PC-3 (cell line): ENCODE measurements around the gene CEPT1. TPM values are rescaled to one million over a fixed set of nuclear protein-coding genes. Genes with fewer than 3 reads are reported as not detected.

ENCODE experiments used
- ATAC-seq: fragments of 200-7000 bp; cut with Tn5 transposase; 2 replicates; pipeline ENCODE4 v1.9.1; 2020; ENCODE audit warnings: mild to moderate bottlenecking, moderate library complexity
- BruUV-seq: library from RNA; stranded (reverse); fragments of 400-500 nt; replicated peaks from 2 replicates; lab custom pipeline; 2021; lab: Mats Ljungman, UMichigan
- CTCF ChIA-PET: fragments of 300-600 bp; sonication (Branson Sonifier 250); formaldehyde crosslinking; loops from one replicate; lab custom pipeline; 2022; ENCODE audit warnings: antibody characterized with exemption; lab: Charles Lee
- POLR2A ChIA-PET: fragments of 300-600 bp; sonication (Branson Sonifier 250); formaldehyde crosslinking; loops from one replicate; lab custom pipeline; 2022; ENCODE audit warnings: antibody characterized with exemption; ENCODE audit not compliant: unreplicated experiment; lab: Charles Lee
- DNase-seq: peaks from one replicate; pipeline ENCODE4 v3.0.0-alpha.2; 2015
- H2AFZ ChIP-seq: fragments of 300-600 bp; sonication (generic); 2 replicates; pipeline ENCODE4 v1.6.0; 2016; ENCODE audit warnings: antibody characterized with exemption, low read length
- H3F3A ChIP-seq: fragments of 300-600 bp; sonication (generic); one replicate; pipeline ENCODE4 v1.6.0; 2017; ENCODE audit warnings: antibody characterized with exemption, low read length, control low read depth, mild to moderate bottlenecking; ENCODE audit not compliant: unreplicated experiment
- H3K27ac ChIP-seq: fragments of 300-600 bp; sonication (generic); 2 replicates; pipeline ENCODE4 v1.5.1; 2016; ENCODE audit warnings: mild to moderate bottlenecking, low read length
- H3K27me3 ChIP-seq: fragments of 300-600 bp; sonication (generic); 2 replicates; pipeline ENCODE4 v1.6.1; 2016; ENCODE audit warnings: low read length, mixed read lengths
- H3K36me3 ChIP-seq: fragments of 300-600 bp; sonication (generic); 2 replicates; pipeline ENCODE4 v1.6.1; 2016; ENCODE audit warnings: low read depth, mixed run types, low read length, mixed read lengths
- H3K4me1 ChIP-seq: fragments of 300-600 bp; sonication (generic); 2 replicates; pipeline ENCODE4 v1.5.1; 2016; ENCODE audit warnings: low read length; ENCODE audit not compliant: insufficient read depth
- H3K4me2 ChIP-seq: fragments of 300-600 bp; sonication (generic); 2 replicates; pipeline ENCODE4 v1.6.0; 2016; ENCODE audit warnings: low read length
- H3K4me3 ChIP-seq: fragments of 300-600 bp; sonication (generic); 2 replicates; pipeline ENCODE4 v1.5.1; 2016; ENCODE audit warnings: mild to moderate bottlenecking, low read length, mixed read lengths
- H3K79me2 ChIP-seq: fragments of 300-600 bp; sonication (generic); 2 replicates; pipeline ENCODE4 v1.6.1; 2017; ENCODE audit warnings: low read length, mixed read lengths
- H3K9ac ChIP-seq: fragments of 300-600 bp; sonication (generic); 2 replicates; pipeline ENCODE4 v1.6.0; 2016; ENCODE audit warnings: mild to moderate bottlenecking, low read length
- H3K9me2 ChIP-seq: fragments of 300-600 bp; sonication (generic); replicated peaks from 2 replicates; pipeline ENCODE4 v1.6.1; 2016; ENCODE audit warnings: mixed run types, low read length, mixed read lengths
- H3K9me3 ChIP-seq: fragments of 300-600 bp; sonication (generic); 2 replicates; pipeline ENCODE4 v1.6.1; 2016; ENCODE audit warnings: low read length, mixed read lengths
- H4K20me1 ChIP-seq: fragments of 300-600 bp; sonication (generic); 2 replicates; pipeline ENCODE4 v1.6.1; 2016; ENCODE audit warnings: low read length, mixed read lengths
- EZH2 ChIP-seq: fragments of 300-600 bp; sonication (generic); IDR thresholded peaks from one replicate; pipeline ENCODE4 v1.6.1; 2017; ENCODE audit warnings: antibody characterized with exemption, mild to moderate bottlenecking, low read length; ENCODE audit not compliant: unreplicated experiment
- EZH2phosphoT487 ChIP-seq: fragments of 300-600 bp; sonication (generic); IDR thresholded peaks from 2 replicates; pipeline ENCODE4 v1.6.1; 2018; ENCODE audit warnings: mild to moderate bottlenecking, antibody characterized with exemption, low read length, borderline replicate concordance
- intact Hi-C: fragments of 100-400 bp; cut with micrococcal nuclease; formaldehyde crosslinking; loops from 2 replicates; pipeline ENCODE4 v1.9.0; 2023
- total RNA-seq: library from RNA; depleted of rRNA; stranded (reverse); fragments of >200 nt; gene quantifications from 2 replicates; pipeline ENCODE4 v1.2.3, GENCODE V29; 2014
- TF ChIP-seq, protein P1 (sequence below): fragments of 300-600 bp; sonication (generic); conservative IDR thresholded peaks from 2 replicates; pipeline ENCODE4 v1.5.1; 2017; ENCODE audit warnings: antibody characterized with exemption, low read depth, mild to moderate bottlenecking, low read length

The CEPT1 gene
- total RNA-seq, 1 experiment from 2014 or later = 20.6 TPM

DNA sequence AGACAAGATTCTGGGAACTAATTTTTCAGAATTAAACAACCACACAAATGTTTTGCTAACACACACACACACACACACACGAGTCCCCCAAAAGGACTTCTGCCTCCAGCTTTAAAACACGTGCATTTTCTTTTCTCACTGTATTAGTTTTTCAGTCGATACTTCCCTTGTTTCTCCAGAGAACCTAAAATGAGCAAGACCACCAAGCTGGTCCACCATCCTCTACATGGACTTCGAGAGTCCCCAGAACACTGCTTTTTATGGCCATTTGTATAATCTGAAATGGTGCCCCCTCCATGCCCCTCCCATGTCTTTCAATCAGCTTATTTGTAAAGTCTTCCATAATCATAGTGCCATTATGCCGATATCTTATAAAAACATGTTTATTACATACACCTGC, 76.7 kb downstream of the CEPT1 start:
- ChIA-PET POLR2A (no interaction called here), CTCF (no interaction called here)
- no TSS peak for BruUV-seq
- H2AFZ ChIP-seq = no peak overlapping the region
- H3K9me2 ChIP-seq = no peaks in the 10 kb centered on the region
- no peaks in the 10 kb centered on the region for H3K79me2 ChIP-seq
- intact Hi-C loops = no loop called here
- no peaks in the 10 kb centered on the region for H3K27me3 ChIP-seq
- no peaks in the 10 kb centered on the region for H4K20me1 ChIP-seq
- no peaks in the 10 kb centered on the region for H3F3A ChIP-seq
- H3K4me3 ChIP-seq = no peak overlapping the region
- H3K36me3 ChIP-seq = no peaks in the 10 kb centered on the region
- ATAC-seq = no peak
- H3K27ac ChIP-seq = no peak overlapping the region
- DNase-seq = no peak
- no peak overlapping the region for H3K4me2 ChIP-seq
- H3K4me1 ChIP-seq = peaks cover 4% of the 10 kb centered on the region
- TF ChIP-seq EZH2phosphoT487 (no peak), EZH2 (no peak)
- TF ChIP-seq, protein P1, sequence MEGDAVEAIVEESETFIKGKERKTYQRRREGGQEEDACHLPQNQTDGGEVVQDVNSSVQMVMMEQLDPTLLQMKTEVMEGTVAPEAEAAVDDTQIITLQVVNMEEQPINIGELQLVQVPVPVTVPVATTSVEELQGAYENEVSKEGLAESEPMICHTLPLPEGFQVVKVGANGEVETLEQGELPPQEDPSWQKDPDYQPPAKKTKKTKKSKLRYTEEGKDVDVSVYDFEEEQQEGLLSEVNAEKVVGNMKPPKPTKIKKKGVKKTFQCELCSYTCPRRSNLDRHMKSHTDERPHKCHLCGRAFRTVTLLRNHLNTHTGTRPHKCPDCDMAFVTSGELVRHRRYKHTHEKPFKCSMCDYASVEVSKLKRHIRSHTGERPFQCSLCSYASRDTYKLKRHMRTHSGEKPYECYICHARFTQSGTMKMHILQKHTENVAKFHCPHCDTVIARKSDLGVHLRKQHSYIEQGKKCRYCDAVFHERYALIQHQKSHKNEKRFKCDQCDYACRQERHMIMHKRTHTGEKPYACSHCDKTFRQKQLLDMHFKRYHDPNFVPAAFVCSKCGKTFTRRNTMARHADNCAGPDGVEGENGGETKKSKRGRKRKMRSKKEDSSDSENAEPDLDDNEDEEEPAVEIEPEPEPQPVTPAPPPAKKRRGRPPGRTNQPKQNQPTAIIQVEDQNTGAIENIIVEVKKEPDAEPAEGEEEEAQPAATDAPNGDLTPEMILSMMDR = no peak
- no peak overlapping the region for H3K9ac ChIP-seq
- no peaks in the 10 kb centered on the region for H3K9me3 ChIP-seq

DNA sequence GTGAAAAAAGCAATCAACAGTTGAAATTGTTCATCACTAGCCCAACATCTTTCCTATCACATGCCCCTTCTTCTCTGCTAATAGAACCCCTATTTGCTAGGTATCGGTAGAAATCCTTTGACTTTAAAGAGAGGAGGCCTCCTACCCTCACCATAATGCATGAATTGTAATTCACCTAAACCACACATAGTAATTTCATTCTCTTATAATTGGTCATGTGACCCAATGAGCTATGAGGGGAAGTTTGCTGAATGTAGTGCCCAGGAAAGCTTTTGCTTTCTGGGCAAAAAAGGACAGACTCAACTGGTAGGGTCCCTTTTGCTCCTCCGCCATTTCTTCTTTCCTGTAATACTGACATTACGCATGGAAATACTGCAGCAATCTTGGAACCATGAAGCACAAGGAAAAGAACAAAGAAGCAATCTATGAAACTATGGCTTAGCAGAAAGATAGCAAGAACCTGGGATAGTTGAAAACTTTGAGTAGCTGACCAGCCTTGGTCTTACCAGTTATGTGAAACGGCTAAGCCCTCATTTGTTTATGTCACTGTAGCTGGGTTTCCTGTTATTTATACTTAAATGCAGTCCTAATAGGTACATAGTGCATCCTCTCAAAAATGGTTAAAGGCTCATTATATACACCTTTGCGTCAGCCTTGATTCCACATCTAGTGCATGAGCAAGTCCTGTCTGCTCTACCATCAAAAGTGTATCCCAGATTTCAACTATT, 77.3 kb downstream of the CEPT1 start:
- Histone ChIP-seq H3K27ac (no peak overlapping the region), H3K79me2 (no peaks in the 10 kb centered on the region), H3K9me2 (no peaks in the 10 kb centered on the region), H3K4me3 (no peak overlapping the region), H3K9ac (no peak overlapping the region), H3K27me3 (no peaks in the 10 kb centered on the region), H3K4me2 (no peak overlapping the region), H3K36me3 (no peaks in the 10 kb centered on the region), H4K20me1 (no peaks in the 10 kb centered on the region), H3K9me3 (no peaks in the 10 kb centered on the region), H2AFZ (no peak overlapping the region), H3F3A (no peaks in the 10 kb centered on the region), H3K4me1 (peaks cover 9% of the 10 kb centered on the region)
- ATAC-seq = no peak
- TF ChIP-seq, protein P1 = no peak
- no peak for TF ChIP-seq EZH2phosphoT487
- no peak for TF ChIP-seq EZH2
- no TSS peak for BruUV-seq
- intact Hi-C loops = no loop called here
- CTCF ChIA-PET = no interaction called here
- no peak for DNase-seq
- POLR2A ChIA-PET = no interaction called here

DNA sequence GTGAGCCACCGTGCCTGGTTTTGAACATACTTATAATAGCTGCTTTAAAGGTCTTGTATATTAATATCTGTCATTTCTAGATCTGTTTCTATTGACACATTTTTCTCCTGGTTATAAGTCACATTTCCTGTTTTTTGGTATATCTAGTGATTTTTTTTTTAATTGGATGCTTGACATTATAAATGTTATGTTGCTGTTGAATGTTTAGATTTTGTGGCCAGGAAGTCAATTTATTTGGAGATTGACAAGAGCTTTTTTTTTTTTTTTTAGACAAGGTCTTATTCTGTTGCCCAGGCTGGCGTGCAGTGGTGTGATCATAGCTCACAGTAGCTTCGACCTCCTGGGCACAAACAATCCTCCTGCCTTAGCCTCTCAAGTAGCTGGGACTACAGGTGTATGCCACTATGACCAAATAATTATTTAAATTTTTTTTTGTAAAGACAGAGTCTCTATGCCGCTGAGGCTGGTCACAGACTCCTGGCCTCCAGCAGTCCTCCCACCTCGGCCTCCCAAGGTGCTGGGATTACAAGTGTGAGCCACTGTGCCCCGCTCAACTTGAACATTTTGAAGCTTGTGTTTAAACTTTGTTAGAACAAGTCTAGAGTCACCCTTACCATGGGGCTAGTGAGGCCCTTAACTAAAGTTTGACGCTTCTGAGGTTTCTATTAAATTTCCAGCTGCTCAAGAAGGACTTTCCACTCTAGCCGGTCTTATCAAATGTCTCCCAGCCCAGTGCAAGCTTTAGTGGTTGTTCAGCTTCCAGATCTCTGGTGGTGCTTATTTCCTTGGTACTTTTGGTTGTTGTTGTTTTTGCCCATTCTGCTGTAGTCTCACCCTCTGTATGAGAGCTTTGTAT, 78.9 kb downstream of the CEPT1 start:
- TF ChIP-seq EZH2phosphoT487 (no peak), EZH2 (no peak)
- TF ChIP-seq, protein P1 = no peak
- H4K20me1 ChIP-seq = no peaks in the 10 kb centered on the region
- no peak overlapping the region for H3K27ac ChIP-seq
- no peak for ATAC-seq
- H3K9me3 ChIP-seq = no peaks in the 10 kb centered on the region
- H3K27me3 ChIP-seq = no peaks in the 10 kb centered on the region
- intact Hi-C loops = no loop called here
- no peaks in the 10 kb centered on the region for H3K9me2 ChIP-seq
- H3K36me3 ChIP-seq = no peaks in the 10 kb centered on the region
- H3K4me3 ChIP-seq = no peak overlapping the region
- no peak overlapping the region for H2AFZ ChIP-seq
- no peak overlapping the region for H3K9ac ChIP-seq
- H3F3A ChIP-seq = no peaks in the 10 kb centered on the region
- no TSS peak for BruUV-seq
- CTCF ChIA-PET = no interaction called here
- POLR2A ChIA-PET = no interaction called here
- peaks cover 21% of the 10 kb centered on the region for H3K4me1 ChIP-seq
- no peak overlapping the region for H3K4me2 ChIP-seq
- no peak for DNase-seq
- H3K79me2 ChIP-seq = no peaks in the 10 kb centered on the region
